GM18502 (cell line): ENCODE results near the gene PLCH1.

ENCODE experiments used
- ATAC-seq: cut with Tn5 transposase; IDR thresholded peaks from one replicate; pipeline ENCODE4 v1.9.1; 2021; ENCODE audit warnings: mild to moderate bottlenecking; ENCODE audit not compliant: unreplicated experiment, poor library complexity

PLCH1 gene

GRCh38 chr3:155747286-155747945, 2.5 kb upstream of the PLCH1 start:
- ATAC-seq = no peak

- no peak for ATAC-seq
Measured at GRCh38 chr3:155746703-155747102, 1.8 kb upstream of the PLCH1 start.

- ATAC-seq = no peak
Measured at GRCh38 chr3:155745795-155746550, 1.1 kb upstream of the PLCH1 start.

- ATAC-seq = peak; percentile 46
Measured at GRCh38 chr3:155744010-155744625, 753 bp downstream of the PLCH1 start.

DNA sequence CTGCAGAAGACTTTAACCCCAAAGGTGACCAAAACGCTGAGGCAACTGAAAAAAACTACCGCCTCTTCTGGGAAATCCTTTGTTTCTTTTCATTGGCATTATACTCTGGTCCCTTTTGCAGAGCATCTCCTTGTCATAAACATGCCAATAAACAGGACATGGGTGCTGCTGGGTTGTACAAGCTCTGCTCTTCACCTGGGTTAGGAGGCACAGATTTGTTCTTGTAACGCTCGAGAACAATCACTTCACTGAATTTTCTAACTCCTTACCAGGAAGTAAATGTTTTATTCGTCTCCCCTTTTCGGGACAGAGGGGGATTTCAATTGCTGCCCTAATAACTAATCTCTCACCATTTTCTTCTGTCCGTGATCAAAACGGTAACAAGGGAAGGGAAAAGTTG, 1.3 kb downstream of the PLCH1 start:
- no peak for ATAC-seq

DNA sequence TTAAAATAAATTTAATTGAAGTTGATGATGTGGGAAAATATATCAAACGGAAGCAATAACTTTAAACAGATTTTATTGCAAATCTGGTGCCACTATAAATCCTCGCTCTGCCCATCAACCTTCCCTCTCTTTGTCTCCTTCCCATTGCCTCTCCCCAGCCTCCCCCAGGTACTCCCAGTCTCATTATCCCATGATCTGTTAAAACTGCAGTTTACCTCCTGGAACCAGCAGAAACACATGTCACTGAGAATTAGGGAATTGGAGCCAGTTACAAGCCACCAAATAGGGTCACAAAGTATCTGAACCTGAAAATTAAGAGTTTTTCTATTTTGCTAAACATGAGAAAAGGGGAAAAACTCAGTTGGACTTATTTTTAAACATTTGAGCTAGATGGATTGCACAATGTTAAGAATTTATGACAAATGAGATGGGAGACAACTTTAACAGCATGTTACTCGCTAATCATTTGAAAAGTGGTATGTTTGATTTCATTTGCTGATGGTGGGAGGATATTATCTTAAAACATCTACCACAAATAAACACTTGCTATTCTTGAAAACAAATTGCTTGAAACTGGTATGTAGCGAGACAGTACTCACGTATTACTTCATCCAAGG, 2.4 kb downstream of the PLCH1 start:
- no peak for ATAC-seq

GRCh38 chr3:155741603-155742002, 3.3 kb downstream of the PLCH1 start:
- ATAC-seq = no peak

- no peak for ATAC-seq
Measured at GRCh38 chr3:155741101-155741500, 3.8 kb downstream of the PLCH1 start.

GRCh38 chr3:155739154-155739553, 5.7 kb downstream of the PLCH1 start:
- ATAC-seq = no peak

DNA sequence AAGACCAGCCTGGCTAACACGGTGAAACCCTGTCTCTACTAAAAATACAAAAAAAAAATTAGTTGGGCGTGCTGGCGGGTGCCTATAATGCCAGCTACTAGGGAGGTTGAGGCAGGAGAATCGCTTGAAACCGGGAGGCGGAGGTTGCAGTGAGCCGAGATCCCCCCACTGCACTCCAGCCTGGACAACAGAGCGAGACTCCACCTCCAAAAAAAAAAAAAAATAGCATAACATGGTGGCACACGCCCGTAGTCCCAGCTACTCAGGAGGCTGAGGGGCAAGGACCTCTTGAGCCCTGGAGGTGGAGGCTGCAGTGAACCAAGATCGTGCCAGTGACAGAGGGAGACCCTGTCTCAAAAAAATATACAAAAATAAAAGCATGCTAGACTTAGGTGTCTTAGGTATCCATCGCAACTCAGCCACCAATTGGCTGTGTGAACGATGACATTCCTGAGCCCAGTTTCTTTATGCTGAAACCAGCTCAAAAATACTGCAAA, 6.2 kb downstream of the PLCH1 start:
- ATAC-seq = no peak

- ATAC-seq = peak; percentile 86
Measured at GRCh38 chr3:155737844-155738460, 6.9 kb downstream of the PLCH1 start.

GRCh38 chr3:155736381-155736780, 8.5 kb downstream of the PLCH1 start:
- ATAC-seq = no peak

DNA sequence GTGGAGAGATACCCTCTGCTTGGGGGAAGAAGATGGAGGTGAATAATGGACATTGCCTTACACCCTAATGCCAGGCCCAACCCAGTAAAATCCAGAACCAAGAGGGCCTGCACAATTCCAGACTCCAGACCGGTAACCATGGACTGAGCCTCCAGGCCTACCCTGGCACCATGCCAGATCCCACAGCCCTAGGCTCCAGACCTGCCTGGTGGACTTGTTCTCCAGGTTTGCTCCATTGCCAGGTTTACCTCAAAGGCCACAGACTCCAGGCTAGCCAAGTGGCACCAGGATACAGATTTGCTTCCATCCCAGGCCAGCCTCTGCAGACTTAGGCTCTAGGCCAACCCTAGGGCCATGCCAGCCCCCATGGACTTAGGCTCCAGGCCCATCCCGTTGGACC, 14.0 kb downstream of the PLCH1 start:
- ATAC-seq = no peak

DNA sequence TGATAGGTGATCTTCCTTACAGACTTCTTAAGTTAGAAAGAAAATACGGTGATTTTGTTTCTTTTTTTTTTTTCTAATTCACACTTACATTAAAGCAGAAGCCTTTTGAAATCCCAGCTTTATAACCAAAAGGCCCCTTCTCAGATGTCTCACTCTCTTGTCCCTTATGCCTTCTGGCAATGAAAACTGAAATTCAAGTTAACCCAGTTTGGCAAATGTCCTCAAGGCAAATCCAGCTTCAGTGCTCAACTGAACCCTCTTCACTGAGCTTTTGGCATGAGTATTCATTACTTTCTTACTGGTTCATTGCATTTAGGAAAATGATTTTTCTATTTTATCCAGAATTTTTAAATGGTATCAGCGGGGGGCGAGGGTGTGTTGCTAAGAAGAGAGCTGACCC, 17.0 kb downstream of the PLCH1 start:
- ATAC-seq = no peak

DNA sequence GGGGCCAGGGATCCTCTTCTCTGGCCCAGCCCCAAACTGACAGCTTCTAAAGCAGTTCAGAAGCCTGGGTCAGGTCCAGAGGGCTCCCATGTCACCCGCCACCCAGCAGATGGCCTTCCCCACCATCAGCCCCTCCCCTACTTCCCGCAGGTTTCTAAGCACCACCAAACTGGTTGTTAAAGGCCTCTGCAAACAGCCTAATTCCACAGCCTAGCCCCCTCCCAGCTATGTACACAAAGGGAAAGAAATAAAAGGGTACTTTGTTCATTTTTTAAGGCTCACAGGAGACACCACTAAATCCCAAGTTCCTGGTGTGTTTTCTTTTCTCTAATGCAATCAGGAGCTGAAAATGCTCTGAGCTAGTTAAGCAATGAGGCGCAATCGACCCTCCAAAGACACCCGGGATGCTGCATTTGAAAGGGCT, 30.6 kb downstream of the PLCH1 start:
- ATAC-seq = no peak

DNA sequence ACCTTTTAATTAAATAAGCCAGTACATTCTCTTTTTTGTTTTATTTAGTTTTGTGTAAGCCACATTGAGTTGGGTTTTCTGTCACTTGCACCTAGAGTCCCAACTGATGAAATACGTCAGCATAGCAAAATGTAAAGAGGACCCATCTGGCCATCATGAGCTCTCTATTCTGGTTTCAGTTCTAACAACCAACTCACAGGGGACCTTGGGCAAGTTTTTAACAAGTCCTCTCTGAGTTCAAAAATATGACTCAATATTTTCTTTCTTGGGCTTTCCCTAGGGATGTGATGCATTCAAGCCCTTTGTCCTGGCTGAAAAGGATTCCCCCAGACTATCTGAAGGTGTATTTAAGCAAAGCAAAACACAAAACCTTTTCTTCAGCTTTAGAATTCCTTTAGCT, 32.9 kb downstream of the PLCH1 start:
- peak; percentile 82 for ATAC-seq

- no peak for ATAC-seq
Measured at GRCh38 chr3:155704771-155705559, 39.9 kb downstream of the PLCH1 start.

DNA sequence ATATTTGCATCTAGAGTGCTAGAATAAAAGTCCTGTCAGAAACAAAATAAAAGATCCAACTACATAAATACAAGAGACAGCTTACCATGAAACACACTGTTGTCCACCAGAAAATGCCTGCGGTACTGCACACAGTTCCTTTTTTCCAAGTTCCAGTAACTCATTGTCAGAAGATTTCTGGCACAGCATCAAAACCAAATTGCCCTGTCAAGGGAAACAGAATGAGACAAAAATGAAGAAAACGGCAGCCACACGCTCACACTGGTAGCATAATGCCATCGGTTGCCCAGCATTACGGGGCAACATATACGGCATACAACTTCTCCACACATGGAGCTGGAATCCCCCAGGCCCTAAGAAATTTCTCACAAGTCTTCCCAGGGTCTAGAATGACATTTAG, 40.8 kb downstream of the PLCH1 start:
- ATAC-seq = no peak

DNA sequence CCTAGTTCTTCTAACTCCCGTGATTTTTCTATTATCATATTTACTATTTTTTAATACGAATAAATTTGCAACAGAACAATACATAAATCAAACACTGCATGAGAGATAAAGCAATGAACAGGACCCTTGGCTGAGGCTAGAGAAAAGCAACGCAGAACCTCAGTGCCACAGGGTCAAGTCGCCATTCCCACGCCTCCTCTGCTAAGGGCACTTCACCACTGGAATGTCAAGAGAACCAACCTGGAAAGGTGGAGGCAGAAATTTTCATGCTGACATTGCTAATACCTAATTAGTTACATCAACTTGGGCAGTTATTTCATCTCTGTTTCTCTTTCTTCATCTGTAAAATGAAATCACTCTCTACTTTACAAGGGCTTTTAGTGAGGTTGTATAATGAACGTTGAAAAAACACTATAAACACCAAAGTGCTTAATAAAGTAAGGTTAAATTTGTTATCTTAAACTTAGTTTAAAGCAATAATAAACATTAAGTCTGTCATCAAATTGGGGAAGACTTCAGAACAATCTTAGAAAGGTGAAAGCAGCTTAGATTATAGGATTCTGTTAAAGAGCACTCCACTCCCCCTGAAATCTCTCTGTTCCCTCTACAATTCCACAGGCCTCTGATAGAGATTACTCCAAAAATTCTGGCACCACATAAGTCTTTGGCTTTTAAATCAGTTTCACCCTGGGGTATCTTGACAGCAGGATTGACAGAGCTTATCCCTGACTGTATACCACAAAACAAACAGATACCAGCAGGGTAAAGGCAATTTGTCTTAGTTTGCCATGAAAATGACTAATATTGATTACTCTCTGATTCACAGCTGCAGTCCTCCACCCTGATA, 41.9 kb downstream of the PLCH1 start:
- no peak for ATAC-seq
